Measurements from ENCODE around the gene FBLN2. TPM values are rescaled to one million over a fixed set of nuclear protein-coding genes. Genes with fewer than 3 reads are reported as not detected.

FBLN2 gene
- total RNA-seq, 1 experiment from 2014 or later: 0.11 TPM

- TF ChIP-seq EZH2phosphoT487 (IDR thresholded peaks at IDR 0.05; ENCODE audit: borderline replicate concordance, low read length): no peak
- TF ChIP-seq EZH2 (IDR thresholded peaks at IDR 0.05; ENCODE audit: low read length, unreplicated experiment): no peak
- no peak for TF ChIP-seq CTCF (conservative IDR thresholded peaks at IDR 0.05; ENCODE audit: low read depth, low read length)
- Histone ChIP-seq H3F3A (ENCODE audit: low read length, unreplicated experiment) (no peaks in the 10 kb centered on the region), H3K9me2 (replicated peaks; ENCODE audit: low read length) (no peaks in the 10 kb centered on the region), H3K27me3 (ENCODE audit: low read length) (no peaks in the 10 kb centered on the region), H2AFZ (ENCODE audit: low read length) (no peak overlapping the region), H3K4me1 (ENCODE audit: insufficient read depth, low read length) (no peaks in the 10 kb centered on the region), H3K9ac (ENCODE audit: low read length) (no peak overlapping the region), H3K27ac (ENCODE audit: low read length) (no peak overlapping the region), H3K4me3 (ENCODE audit: low read length) (no peak overlapping the region), H3K79me2 (ENCODE audit: low read length) (no peaks in the 10 kb centered on the region), H3K9me3 (ENCODE audit: low read length) (no peaks in the 10 kb centered on the region), H3K4me2 (ENCODE audit: low read length) (no peak overlapping the region), H3K36me3 (ENCODE audit: low read depth, low read length) (no peaks in the 10 kb centered on the region), H4K20me1 (ENCODE audit: low read length) (no peaks in the 10 kb centered on the region)
- no peak for DNase-seq
- ChIA-PET CTCF (no interaction called here), POLR2A (ENCODE audit: unreplicated experiment) (no interaction called here)
- ATAC-seq: no peak
- intact Hi-C loops (cut with micrococcal nuclease): no loop called here
- BruUV-seq (replicated peaks): no TSS peak
Measured at GRCh38 chr3:13550791-13551360, 2.0 kb downstream of the FBLN2 start.

- no peaks in the 10 kb centered on the region for H3K27me3 ChIP-seq (ENCODE audit: low read length)
- no peak for ATAC-seq
- POLR2A ChIA-PET (ENCODE audit: unreplicated experiment): no interaction called here
- no peaks in the 10 kb centered on the region for H3K4me1 ChIP-seq (ENCODE audit: insufficient read depth, low read length)
- no peaks in the 10 kb centered on the region for H3K36me3 ChIP-seq (ENCODE audit: low read depth, low read length)
- no peaks in the 10 kb centered on the region for H3K9me2 ChIP-seq (replicated peaks; ENCODE audit: low read length)
- H3F3A ChIP-seq (ENCODE audit: low read length, unreplicated experiment): no peaks in the 10 kb centered on the region
- no peak overlapping the region for H3K4me3 ChIP-seq (ENCODE audit: low read length)
- intact Hi-C loops (cut with micrococcal nuclease): no loop called here
- H3K9ac ChIP-seq (ENCODE audit: low read length): no peak overlapping the region
- no peak overlapping the region for H3K27ac ChIP-seq (ENCODE audit: low read length)
- DNase-seq: no peak
- TF ChIP-seq EZH2phosphoT487 (IDR thresholded peaks at IDR 0.05; ENCODE audit: borderline replicate concordance, low read length): no peak
- TF ChIP-seq CTCF (conservative IDR thresholded peaks at IDR 0.05; ENCODE audit: low read depth, low read length): no peak
- TF ChIP-seq EZH2 (IDR thresholded peaks at IDR 0.05; ENCODE audit: low read length, unreplicated experiment): no peak
- no peaks in the 10 kb centered on the region for H3K9me3 ChIP-seq (ENCODE audit: low read length)
- no peaks in the 10 kb centered on the region for H3K79me2 ChIP-seq (ENCODE audit: low read length)
- CTCF ChIA-PET: no interaction called here
- no TSS peak for BruUV-seq (replicated peaks)
- no peak overlapping the region for H3K4me2 ChIP-seq (ENCODE audit: low read length)
- no peak overlapping the region for H2AFZ ChIP-seq (ENCODE audit: low read length)
- H4K20me1 ChIP-seq (ENCODE audit: low read length): no peaks in the 10 kb centered on the region
Measured at GRCh38 chr3:13552857-13553652, 4.1 kb downstream of the FBLN2 start.

GRCh38 chr3:13553686-13554085 lies 4.8 kb downstream of the FBLN2 start:
- no peak for TF ChIP-seq EZH2 (IDR thresholded peaks at IDR 0.05; ENCODE audit: low read length, unreplicated experiment)
- no peak for TF ChIP-seq CTCF (conservative IDR thresholded peaks at IDR 0.05; ENCODE audit: low read depth, low read length)
- TF ChIP-seq EZH2phosphoT487 (IDR thresholded peaks at IDR 0.05; ENCODE audit: borderline replicate concordance, low read length): no peak
- H3K27ac ChIP-seq (ENCODE audit: low read length): no peak overlapping the region
- ATAC-seq: no peak
- H3K36me3 ChIP-seq (ENCODE audit: low read depth, low read length): no peaks in the 10 kb centered on the region
- no peaks in the 10 kb centered on the region for H4K20me1 ChIP-seq (ENCODE audit: low read length)
- H3K27me3 ChIP-seq (ENCODE audit: low read length): no peaks in the 10 kb centered on the region
- no peak overlapping the region for H3K9ac ChIP-seq (ENCODE audit: low read length)
- BruUV-seq (replicated peaks): no TSS peak
- DNase-seq: no peak
- H3K9me3 ChIP-seq (ENCODE audit: low read length): no peaks in the 10 kb centered on the region
- H2AFZ ChIP-seq (ENCODE audit: low read length): no peak overlapping the region
- H3K79me2 ChIP-seq (ENCODE audit: low read length): no peaks in the 10 kb centered on the region
- ChIA-PET CTCF (no interaction called here), POLR2A (ENCODE audit: unreplicated experiment) (no interaction called here)
- H3F3A ChIP-seq (ENCODE audit: low read length, unreplicated experiment): no peaks in the 10 kb centered on the region
- H3K4me2 ChIP-seq (ENCODE audit: low read length): no peak overlapping the region
- intact Hi-C loops (cut with micrococcal nuclease): no loop called here
- no peak overlapping the region for H3K4me3 ChIP-seq (ENCODE audit: low read length)
- H3K9me2 ChIP-seq (replicated peaks; ENCODE audit: low read length): no peaks in the 10 kb centered on the region
- H3K4me1 ChIP-seq (ENCODE audit: insufficient read depth, low read length): no peaks in the 10 kb centered on the region

Measured in PC-3 (cell line).